ENCODE results near the gene TOMM6. TPM values are rescaled to one million over a fixed set of nuclear protein-coding genes. Genes with fewer than 3 reads are reported as not detected.

TOMM6 gene
- total RNA-seq, 1 experiment from 2014 or later = 192 TPM

DNA sequence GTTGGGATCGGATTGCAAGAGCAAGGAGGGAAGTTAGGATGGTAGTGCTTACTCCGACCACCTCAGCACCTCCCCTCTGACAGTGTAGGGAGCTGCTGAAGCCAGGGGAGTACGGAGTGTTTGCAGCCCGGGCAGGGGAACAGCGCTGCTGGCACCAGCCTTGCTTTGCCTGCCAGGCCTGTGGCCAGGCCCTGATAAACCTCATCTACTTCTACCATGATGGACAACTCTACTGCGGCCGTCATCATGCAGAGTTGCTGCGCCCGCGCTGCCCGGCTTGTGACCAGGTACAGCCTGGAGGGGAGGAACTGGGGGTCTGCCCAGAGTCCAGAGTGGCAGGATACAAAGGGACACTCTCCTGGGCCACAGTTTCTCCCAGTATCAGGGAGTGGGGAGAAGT lies 2.2 kb upstream of the TOMM6 start:
- Histone ChIP-seq H3K36me3 (peaks cover 22% of the 10 kb centered on the region), H3K27me3 (replicated peaks) (0 out of 2 replicates have a peak, but pooled peaks cover 6% of the 10 kb centered on the region), H3K4me3 (no peak overlapping the region), H3K27ac (no peak overlapping the region), H3K9me3 (replicated peaks) (no peaks in the 10 kb centered on the region), H3K4me1 (replicated peaks) (peaks cover 17% of the 10 kb centered on the region)
- no peak for DNase-seq (ENCODE audit: low read depth in 1 of 2, low spot score in 2 of 2)

GRCh38 chr6:41785689-41786450 lies 1.6 kb upstream of the TOMM6 start:
- Histone ChIP-seq H3K4me1 (replicated peaks) (peaks cover 15% of the 10 kb centered on the region), H3K4me3 (peak overlapping the region; percentile 83), H3K36me3 (peaks cover 29% of the 10 kb centered on the region), H3K27me3 (replicated peaks) (0 out of 2 replicates have a peak, but pooled peaks cover 4% of the 10 kb centered on the region), H3K9me3 (replicated peaks) (no peaks in the 10 kb centered on the region), H3K27ac (peak overlapping the region; percentile 22; the same call in 1 of the 2 replicates)
- no peak for DNase-seq (ENCODE audit: low read depth in 1 of 2, low spot score in 2 of 2)

GRCh38 chr6:41786451-41787218 lies 859 bp upstream of the TOMM6 start:
- Histone ChIP-seq H3K36me3 (peaks cover 35% of the 10 kb centered on the region), H3K27ac (peak overlapping the region; percentile 89; the same call in 1 of the 2 replicates), H3K4me1 (replicated peaks) (peaks cover 13% of the 10 kb centered on the region), H3K4me3 (peak overlapping the region; percentile 83), H3K9me3 (replicated peaks) (no peaks in the 10 kb centered on the region), H3K27me3 (replicated peaks) (no peaks in the 10 kb centered on the region)
- peak; percentile 82 for DNase-seq (ENCODE audit: low read depth in 1 of 2, low spot score in 2 of 2)

DNA sequence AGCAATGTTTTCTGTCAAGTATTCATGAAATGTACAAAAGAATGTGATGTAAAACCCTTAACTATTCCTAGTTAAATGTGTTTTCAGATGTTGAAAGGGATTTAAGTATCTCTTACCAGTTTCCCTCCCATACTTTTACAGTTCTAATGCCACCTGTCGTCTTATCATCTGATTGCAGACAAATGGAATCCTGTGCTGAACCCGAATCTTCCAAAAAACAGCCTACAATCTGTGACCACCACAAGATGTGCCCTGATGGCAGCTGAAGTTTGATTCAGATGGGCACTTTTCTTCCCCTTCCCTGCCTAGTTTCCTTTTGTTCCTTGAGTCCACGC lies 1.9 kb downstream of the TOMM6 start:
- H3K9me3 ChIP-seq (replicated peaks) = no peaks in the 10 kb centered on the region
- H3K4me3 ChIP-seq = no peak overlapping the region
- H3K27me3 ChIP-seq (replicated peaks) = no peaks in the 10 kb centered on the region
- no peak for DNase-seq (ENCODE audit: low read depth in 1 of 2, low spot score in 2 of 2)
- H3K36me3 ChIP-seq = peaks cover 43% of the 10 kb centered on the region
- no peak overlapping the region for H3K27ac ChIP-seq
- peaks cover 13% of the 10 kb centered on the region for H3K4me1 ChIP-seq (replicated peaks)

DNA sequence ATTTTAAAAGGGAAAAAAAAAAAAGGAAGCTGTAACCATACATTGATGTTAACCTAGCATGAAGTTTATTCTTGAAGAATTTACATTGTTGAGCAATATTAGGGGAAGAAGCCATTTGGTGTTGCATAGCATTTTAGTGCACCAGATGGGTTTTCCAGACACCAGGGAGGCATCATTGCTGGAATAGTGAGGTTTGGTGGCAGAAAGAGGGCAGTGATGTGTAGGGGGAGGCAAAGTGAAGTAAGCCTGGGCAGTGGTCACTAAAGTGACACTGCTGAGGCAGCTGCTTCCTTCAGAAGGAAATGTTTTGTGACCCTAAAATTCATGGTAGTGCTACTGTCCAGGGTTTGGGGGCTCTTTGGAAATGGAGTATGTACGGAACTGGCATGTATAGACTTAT lies 2.6 kb downstream of the TOMM6 start:
- Histone ChIP-seq H3K4me3 (no peak overlapping the region), H3K9me3 (replicated peaks) (no peaks in the 10 kb centered on the region), H3K36me3 (peaks cover 49% of the 10 kb centered on the region), H3K4me1 (replicated peaks) (peaks cover 13% of the 10 kb centered on the region), H3K27me3 (replicated peaks) (no peaks in the 10 kb centered on the region), H3K27ac (no peak overlapping the region)
- DNase-seq (ENCODE audit: low read depth in 1 of 2, low spot score in 2 of 2) = no peak

GRCh38 chr6:41791305-41791704 lies 3.8 kb downstream of the TOMM6 start:
- H3K27ac ChIP-seq = no peak overlapping the region
- H3K36me3 ChIP-seq = peaks cover 55% of the 10 kb centered on the region
- H3K9me3 ChIP-seq (replicated peaks) = no peaks in the 10 kb centered on the region
- H3K4me1 ChIP-seq (replicated peaks) = peaks cover 7% of the 10 kb centered on the region
- no peaks in the 10 kb centered on the region for H3K27me3 ChIP-seq (replicated peaks)
- no peak for DNase-seq (ENCODE audit: low read depth in 1 of 2, low spot score in 2 of 2)
- H3K4me3 ChIP-seq = no peak overlapping the region

DNA sequence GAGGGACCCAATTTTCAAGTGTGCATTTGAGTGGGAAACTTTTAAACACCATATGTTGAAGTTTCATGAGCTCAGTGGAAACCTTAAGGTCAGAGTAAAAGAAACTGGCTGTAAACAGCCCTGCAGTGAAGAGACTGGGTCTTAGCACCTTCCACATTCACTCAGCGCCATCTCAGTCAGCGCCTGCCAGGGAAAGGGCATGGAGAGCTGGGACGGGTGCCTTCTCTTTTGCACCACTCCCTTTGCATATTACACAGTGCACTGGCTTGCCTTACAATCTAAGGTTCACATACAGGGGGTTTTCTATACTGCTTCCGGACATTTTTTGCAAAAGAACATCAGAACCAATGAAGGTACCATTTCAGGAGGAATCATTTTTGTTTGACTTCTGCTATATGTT lies 4.5 kb downstream of the TOMM6 start:
- DNase-seq (ENCODE audit: low read depth in 1 of 2, low spot score in 2 of 2) = no peak
- Histone ChIP-seq H3K4me3 (no peak overlapping the region), H3K4me1 (replicated peaks) (peaks cover 5% of the 10 kb centered on the region), H3K27ac (no peak overlapping the region), H3K27me3 (replicated peaks) (no peaks in the 10 kb centered on the region), H3K9me3 (replicated peaks) (no peaks in the 10 kb centered on the region), H3K36me3 (peaks cover 58% of the 10 kb centered on the region)

DNA sequence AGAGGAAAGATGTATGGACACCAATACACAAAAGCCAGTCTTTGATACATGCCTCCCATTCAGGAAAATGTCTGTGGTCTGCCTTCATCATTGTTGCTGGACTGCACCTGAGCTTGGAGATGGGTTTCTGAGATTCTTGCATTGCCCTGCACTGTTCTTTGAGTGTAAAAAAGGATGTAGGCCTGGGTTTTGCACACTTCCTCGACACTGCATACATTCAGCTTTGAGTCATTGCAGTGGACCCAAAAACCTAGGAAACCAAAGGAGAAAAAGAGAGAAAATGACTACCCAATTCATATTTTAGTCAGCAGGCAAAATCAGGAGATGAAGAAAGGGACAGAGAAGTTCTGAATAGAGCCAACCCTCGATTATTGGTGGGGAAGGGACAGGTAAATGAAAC lies 9.0 kb downstream of the TOMM6 start:
- no peaks in the 10 kb centered on the region for H3K4me1 ChIP-seq (replicated peaks)
- no peaks in the 10 kb centered on the region for H3K9me3 ChIP-seq (replicated peaks)
- H3K4me3 ChIP-seq = no peak overlapping the region
- peaks cover 32% of the 10 kb centered on the region for H3K36me3 ChIP-seq
- H3K27ac ChIP-seq = no peak overlapping the region
- no peaks in the 10 kb centered on the region for H3K27me3 ChIP-seq (replicated peaks)
- DNase-seq (ENCODE audit: low read depth in 1 of 2, low spot score in 2 of 2) = no peak

GRCh38 chr6:41798901-41799558 lies 11.5 kb downstream of the TOMM6 start:
- H3K27me3 ChIP-seq (replicated peaks) = no peaks in the 10 kb centered on the region
- H3K4me1 ChIP-seq (replicated peaks) = no peaks in the 10 kb centered on the region
- no peaks in the 10 kb centered on the region for H3K9me3 ChIP-seq (replicated peaks)
- peaks cover 22% of the 10 kb centered on the region for H3K36me3 ChIP-seq
- H3K4me3 ChIP-seq = no peak overlapping the region
- H3K27ac ChIP-seq = no peak overlapping the region
- no peak for DNase-seq (ENCODE audit: low read depth in 1 of 2, low spot score in 2 of 2)

GRCh38 chr6:41799559-41799911 lies 12.0 kb downstream of the TOMM6 start:
- H3K4me1 ChIP-seq (replicated peaks) = no peaks in the 10 kb centered on the region
- no peak overlapping the region for H3K27ac ChIP-seq
- no peaks in the 10 kb centered on the region for H3K9me3 ChIP-seq (replicated peaks)
- H3K27me3 ChIP-seq (replicated peaks) = no peaks in the 10 kb centered on the region
- H3K4me3 ChIP-seq = no peak overlapping the region
- peaks cover 22% of the 10 kb centered on the region for H3K36me3 ChIP-seq
- DNase-seq (ENCODE audit: low read depth in 1 of 2, low spot score in 2 of 2) = no peak

GRCh38 chr6:41801380-41801779 lies 13.9 kb downstream of the TOMM6 start:
- Histone ChIP-seq H3K9me3 (replicated peaks) (no peaks in the 10 kb centered on the region), H3K27me3 (replicated peaks) (no peaks in the 10 kb centered on the region), H3K27ac (no peak overlapping the region), H3K36me3 (peaks cover 6% of the 10 kb centered on the region), H3K4me3 (no peak overlapping the region), H3K4me1 (replicated peaks) (no peaks in the 10 kb centered on the region)
- peak in 1 of 2 experiments; percentile 17 for DNase-seq (ENCODE audit: low read depth in 1 of 2, low spot score in 2 of 2)

DNA sequence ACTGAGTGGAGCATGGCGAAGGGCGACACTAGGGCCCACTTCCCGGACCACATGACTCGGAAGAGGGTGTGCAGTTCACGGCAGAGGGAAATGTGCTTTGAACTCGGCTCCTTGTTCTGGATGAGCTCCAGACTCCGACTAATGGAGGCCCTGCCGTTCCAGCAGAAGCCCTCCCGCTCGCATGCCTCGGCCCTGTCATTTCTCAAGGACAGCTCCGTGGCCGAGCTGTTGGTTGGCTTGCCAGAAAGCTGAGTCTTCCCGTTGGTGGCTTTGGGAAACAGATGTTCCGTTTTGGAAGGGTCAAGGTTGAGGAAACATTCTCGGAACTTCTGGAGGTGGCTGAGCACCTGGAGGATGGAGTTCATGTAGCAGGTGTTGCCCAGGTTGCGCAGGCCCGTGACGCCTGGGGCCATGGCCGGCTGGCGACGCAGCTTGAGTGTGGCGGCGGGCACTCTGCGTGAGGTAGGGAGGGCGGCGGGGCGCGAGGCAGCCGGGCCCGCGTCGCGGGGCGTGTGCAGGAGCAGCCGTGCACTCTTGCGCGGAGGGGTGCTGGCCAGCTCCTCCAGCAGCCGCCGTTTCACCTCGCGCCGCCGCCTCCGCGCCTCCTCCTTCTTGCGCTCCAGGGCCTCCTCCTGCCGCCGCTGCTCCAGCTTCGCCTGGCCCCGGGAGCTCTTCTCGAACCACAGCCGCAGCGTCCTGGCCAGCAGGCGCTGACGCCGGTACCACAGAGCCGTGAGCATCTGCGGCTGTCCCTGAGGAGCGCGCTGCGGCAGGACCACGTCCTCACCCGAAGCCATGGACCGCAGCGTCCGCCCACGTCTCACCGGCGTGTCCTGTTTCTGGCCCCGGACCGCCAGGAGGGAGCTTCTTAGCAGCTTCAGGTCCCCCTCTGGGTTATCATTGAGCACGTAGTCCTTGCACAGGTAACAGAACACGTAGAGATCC lies 18.6 kb downstream of the TOMM6 start:
- H3K9me3 ChIP-seq (replicated peaks) = no peaks in the 10 kb centered on the region
- H3K4me1 ChIP-seq (replicated peaks) = no peaks in the 10 kb centered on the region
- H3K4me3 ChIP-seq = no peak overlapping the region
- no peaks in the 10 kb centered on the region for H3K27me3 ChIP-seq (replicated peaks)
- no peak overlapping the region for H3K27ac ChIP-seq
- no peaks in the 10 kb centered on the region; the same call in none of the 2 replicates for H3K36me3 ChIP-seq
- DNase-seq (ENCODE audit: low read depth in 1 of 2, low spot score in 2 of 2) = no peak

GRCh38 chr6:41811095-41811494 lies 23.6 kb downstream of the TOMM6 start:
- Histone ChIP-seq H3K36me3 (no peaks in the 10 kb centered on the region; the same call in 1 of the 2 replicates), H3K4me3 (no peak overlapping the region), H3K4me1 (replicated peaks) (no peaks in the 10 kb centered on the region), H3K27me3 (replicated peaks) (no peaks in the 10 kb centered on the region), H3K9me3 (replicated peaks) (no peaks in the 10 kb centered on the region), H3K27ac (no peak overlapping the region)
- DNase-seq (ENCODE audit: low read depth in 1 of 2, low spot score in 2 of 2) = no peak

All from SJSA1 (cell line).